Fibroblast of the aortic adventitia (primary cell): ENCODE measurements around the gene PPP1R13B. TPM values are rescaled to one million over a fixed set of nuclear protein-coding genes. Genes with fewer than 3 reads are reported as not detected.
A peak's percentile ranks its signal among the peaks of the same experiment; 100 is the strongest.

Experiments used
- DNase-seq: peaks from one replicate; pipeline ENCODE4 v3.0.0-alpha.2; 2010; ENCODE audit warnings: low read depth
- H3K4me3 ChIP-seq: 2 replicates; pipeline ENCODE4 v1.5.1; 2011; ENCODE audit warnings: low read depth, mild to moderate bottlenecking, control low read depth, low read length, moderate library complexity
- CTCF ChIP-seq: IDR thresholded peaks from 2 replicates; pipeline ENCODE4 v1.5.1; 2011; ENCODE audit warnings: mild to moderate bottlenecking, low read length, control low read depth, inconsistent platforms; ENCODE audit not compliant: insufficient read depth
- total RNA-seq: library from RNA; depleted of rRNA; stranded (reverse); fragments of >200 nt; gene quantifications from 2 replicates; pipeline ENCODE4 v1.2.3, GENCODE V29; 2012; ENCODE audit warnings: low replicate concordance

The PPP1R13B gene
- total RNA-seq, 1 donor = 1.2 TPM

- DNase-seq = no peak
- no peak for TF ChIP-seq CTCF
- no peak overlapping the region for H3K4me3 ChIP-seq
Measured at GRCh38 chr14:103886304-103887169, 39.2 kb upstream of the PPP1R13B start.

GRCh38 chr14:103885509-103885932 is 38.1 kb upstream of the PPP1R13B start:
- no peak for DNase-seq
- no peak overlapping the region for H3K4me3 ChIP-seq
- TF ChIP-seq CTCF = no peak

GRCh38 chr14:103884854-103885253 is 37.5 kb upstream of the PPP1R13B start:
- no peak for DNase-seq
- TF ChIP-seq CTCF = no peak
- no peak overlapping the region for H3K4me3 ChIP-seq

GRCh38 chr14:103883263-103883523 is 35.8 kb upstream of the PPP1R13B start:
- H3K4me3 ChIP-seq = no peak overlapping the region
- TF ChIP-seq CTCF = no peak
- DNase-seq = no peak

- TF ChIP-seq CTCF = no peak
- no peak overlapping the region for H3K4me3 ChIP-seq
- DNase-seq = peak; percentile 12
Measured at GRCh38 chr14:103882503-103883262, 35.3 kb upstream of the PPP1R13B start.

- TF ChIP-seq CTCF = no peak
- no peak overlapping the region for H3K4me3 ChIP-seq
- no peak for DNase-seq
Measured at GRCh38 chr14:103881268-103882201, 34.2 kb upstream of the PPP1R13B start.
